GM13976 (cell line): ENCODE data around the gene MSI2.
A peak's percentile ranks its signal among the peaks of the same experiment; 100 is the strongest.

Source experiments
- DNase-seq: peaks from one replicate; pipeline ENCODE4 v3.0.0; 2012; ENCODE audit warnings: low spot score
- in situ Hi-C: fragments of 300-500 bp; cut with MboI; formaldehyde crosslinking; loops from one replicate; pipeline ENCODE4 v1.12.0; 2022; ENCODE audit warnings: low sequenced_read_pairs, mixed read lengths, inconsistent platforms; ENCODE audit not compliant: unreplicated experiment
- TF ChIP-seq, protein P1 (sequence below): IDR thresholded peaks from 2 replicates; pipeline ENCODE4 v1.5.1; 2012; ENCODE audit warnings: borderline replicate concordance, mild to moderate bottlenecking; ENCODE audit not compliant: insufficient read depth; ENCODE audit errors: extremely low read depth, missing control alignments, control extremely low read depth

The MSI2 gene

DNA sequence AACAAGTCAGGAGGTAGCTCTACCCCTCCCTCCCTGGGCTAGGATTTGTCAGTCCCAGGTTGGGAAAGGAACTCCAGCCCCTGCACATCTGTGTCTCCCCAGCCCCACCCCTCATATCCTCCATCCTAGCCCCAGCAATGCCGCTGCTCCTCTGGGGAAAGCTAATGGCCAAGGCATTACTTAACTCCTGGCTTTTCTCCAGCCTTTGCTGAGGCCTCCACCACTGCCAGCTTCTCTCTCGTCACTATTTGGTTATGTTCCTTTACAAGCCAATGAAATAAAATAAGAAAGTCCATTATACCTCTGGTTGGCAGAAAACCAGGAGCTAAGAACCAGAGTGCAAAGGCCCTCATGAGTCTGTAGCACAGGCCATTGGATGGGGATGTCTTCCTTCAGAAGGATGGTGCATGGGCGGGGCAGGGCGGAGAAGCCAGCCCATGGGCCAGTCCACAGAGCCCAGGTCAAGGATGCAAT, 317.8 kb downstream of the MSI2 start:
- TF ChIP-seq, protein P1, sequence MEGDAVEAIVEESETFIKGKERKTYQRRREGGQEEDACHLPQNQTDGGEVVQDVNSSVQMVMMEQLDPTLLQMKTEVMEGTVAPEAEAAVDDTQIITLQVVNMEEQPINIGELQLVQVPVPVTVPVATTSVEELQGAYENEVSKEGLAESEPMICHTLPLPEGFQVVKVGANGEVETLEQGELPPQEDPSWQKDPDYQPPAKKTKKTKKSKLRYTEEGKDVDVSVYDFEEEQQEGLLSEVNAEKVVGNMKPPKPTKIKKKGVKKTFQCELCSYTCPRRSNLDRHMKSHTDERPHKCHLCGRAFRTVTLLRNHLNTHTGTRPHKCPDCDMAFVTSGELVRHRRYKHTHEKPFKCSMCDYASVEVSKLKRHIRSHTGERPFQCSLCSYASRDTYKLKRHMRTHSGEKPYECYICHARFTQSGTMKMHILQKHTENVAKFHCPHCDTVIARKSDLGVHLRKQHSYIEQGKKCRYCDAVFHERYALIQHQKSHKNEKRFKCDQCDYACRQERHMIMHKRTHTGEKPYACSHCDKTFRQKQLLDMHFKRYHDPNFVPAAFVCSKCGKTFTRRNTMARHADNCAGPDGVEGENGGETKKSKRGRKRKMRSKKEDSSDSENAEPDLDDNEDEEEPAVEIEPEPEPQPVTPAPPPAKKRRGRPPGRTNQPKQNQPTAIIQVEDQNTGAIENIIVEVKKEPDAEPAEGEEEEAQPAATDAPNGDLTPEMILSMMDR, result no peak
- in situ Hi-C loops, result no loop called here
- DNase-seq, result no peak

DNA sequence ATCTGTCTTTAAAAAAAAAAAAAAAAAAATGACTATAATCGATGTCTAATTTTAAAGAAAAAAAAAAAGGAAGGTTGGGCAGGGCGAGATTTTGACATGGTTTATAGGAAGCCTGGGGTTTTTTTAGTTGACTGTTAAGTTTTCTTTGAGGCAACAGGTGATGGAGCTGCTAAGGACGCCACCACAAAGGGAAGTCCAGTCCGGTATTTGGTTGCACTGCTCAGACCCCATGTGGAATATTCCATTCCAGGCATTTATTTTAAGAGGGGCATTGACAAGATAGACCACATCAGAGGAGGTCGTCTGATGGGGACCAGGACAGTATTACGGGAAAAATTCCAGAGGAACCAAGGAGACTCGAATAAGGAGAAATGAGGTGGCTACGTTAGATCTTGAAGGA, 320.4 kb downstream of the MSI2 start:
- in situ Hi-C loops, result no loop called here
- TF ChIP-seq, protein P1, result no peak
- DNase-seq, result no peak

- TF ChIP-seq, protein P1, result no peak
- no peak for DNase-seq
- in situ Hi-C loops, result no loop called here
Measured at GRCh38 chr17:57577751-57578607, 321.7 kb downstream of the MSI2 start.

GRCh38 chr17:57578608-57579225, 322.4 kb downstream of the MSI2 start:
- in situ Hi-C loops, result no loop called here
- TF ChIP-seq, protein P1, result no peak
- peak; percentile 67 for DNase-seq

GRCh38 chr17:57579245-57579644, 322.9 kb downstream of the MSI2 start:
- no peak for DNase-seq
- in situ Hi-C loops, result no loop called here
- TF ChIP-seq, protein P1, result no peak

- TF ChIP-seq, protein P1, result no peak
- no peak for DNase-seq
- in situ Hi-C loops, result no loop called here
Measured at GRCh38 chr17:57580055-57580739, 323.9 kb downstream of the MSI2 start.
